ENCODE measurements around the gene IFI27L2. TPM values are rescaled to one million over a fixed set of nuclear protein-coding genes. Genes with fewer than 3 reads are reported as not detected.
A peak's percentile ranks its signal among the peaks of the same experiment; 100 is the strongest.

IFI27L2 gene
- total RNA-seq, 2 experiments from 2014 or later = 52.6 to 102 TPM

DNA sequence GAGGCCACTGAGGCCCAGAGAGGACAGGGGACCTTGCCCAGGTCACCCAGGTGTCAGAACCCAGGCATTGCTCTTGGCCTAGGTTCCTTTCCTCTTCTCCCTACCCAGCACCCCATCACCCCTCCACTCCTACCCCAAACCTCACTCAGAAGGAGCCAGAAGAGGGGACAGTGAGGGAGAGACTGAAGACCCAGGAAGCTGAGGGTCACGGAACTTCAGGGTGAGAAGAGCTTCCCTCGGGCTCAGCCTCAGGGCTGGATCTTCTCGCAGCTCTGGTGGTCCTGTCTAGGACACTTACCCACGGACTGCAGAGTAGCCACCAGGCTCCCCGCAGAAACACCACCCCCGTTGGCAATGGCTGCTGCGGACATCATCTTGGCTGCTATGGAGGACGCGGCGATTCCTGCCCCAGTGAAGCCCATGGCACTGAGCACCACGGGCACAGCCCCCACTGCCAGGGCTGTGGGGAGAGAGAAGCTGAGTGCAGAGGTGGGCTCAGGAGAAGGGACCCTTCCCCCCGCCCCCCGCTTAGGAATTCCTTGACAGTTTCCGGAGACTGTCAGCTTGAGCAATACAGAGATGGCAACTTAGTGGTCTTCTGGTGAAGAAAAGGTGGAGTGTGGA, 1.1 kb downstream of the IFI27L2 start:
- H3K36me3 ChIP-seq (ENCODE audit: insufficient read depth, low read length) = no peaks in the 10 kb centered on the region
- peak overlapping the region; percentile 97 for H3K4me2 ChIP-seq (ENCODE audit: low read length)
- H3K27ac ChIP-seq (ENCODE audit: low read depth, low read length, poor library complexity, severe bottlenecking) = no peak overlapping the region
- POLR2A ChIA-PET = interaction anchor here (0.7 to 0.9 kb wide), 2 partner anchors 12 to 89 kb away, joined by 3 read pairs; no protein-coding TSS in a partner anchor
- H3K4me3 ChIP-seq (ENCODE audit: low read depth, low read length, poor library complexity, severe bottlenecking) = peak overlapping the region; percentile 71
- TF ChIP-seq, protein P1, sequence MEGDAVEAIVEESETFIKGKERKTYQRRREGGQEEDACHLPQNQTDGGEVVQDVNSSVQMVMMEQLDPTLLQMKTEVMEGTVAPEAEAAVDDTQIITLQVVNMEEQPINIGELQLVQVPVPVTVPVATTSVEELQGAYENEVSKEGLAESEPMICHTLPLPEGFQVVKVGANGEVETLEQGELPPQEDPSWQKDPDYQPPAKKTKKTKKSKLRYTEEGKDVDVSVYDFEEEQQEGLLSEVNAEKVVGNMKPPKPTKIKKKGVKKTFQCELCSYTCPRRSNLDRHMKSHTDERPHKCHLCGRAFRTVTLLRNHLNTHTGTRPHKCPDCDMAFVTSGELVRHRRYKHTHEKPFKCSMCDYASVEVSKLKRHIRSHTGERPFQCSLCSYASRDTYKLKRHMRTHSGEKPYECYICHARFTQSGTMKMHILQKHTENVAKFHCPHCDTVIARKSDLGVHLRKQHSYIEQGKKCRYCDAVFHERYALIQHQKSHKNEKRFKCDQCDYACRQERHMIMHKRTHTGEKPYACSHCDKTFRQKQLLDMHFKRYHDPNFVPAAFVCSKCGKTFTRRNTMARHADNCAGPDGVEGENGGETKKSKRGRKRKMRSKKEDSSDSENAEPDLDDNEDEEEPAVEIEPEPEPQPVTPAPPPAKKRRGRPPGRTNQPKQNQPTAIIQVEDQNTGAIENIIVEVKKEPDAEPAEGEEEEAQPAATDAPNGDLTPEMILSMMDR (conservative IDR thresholded peaks at IDR 0.05; ENCODE audit: low read length) = no peak
- no peak for TF ChIP-seq EZH2phosphoT487 (IDR thresholded peaks at IDR 0.05; ENCODE audit: borderline replicate concordance, low read depth, low read length)
- H3K79me2 ChIP-seq (ENCODE audit: insufficient read depth, low read depth, low read length) = no peaks in the 10 kb centered on the region
- no peak for DNase-seq (ENCODE audit: low spot score)
- peaks cover 14% of the 10 kb centered on the region for H3K4me1 ChIP-seq (ENCODE audit: insufficient read depth, low read length, poor library complexity, severe bottlenecking)
- BruUV-seq (replicated peaks) = no TSS peak
- H4K20me1 ChIP-seq (ENCODE audit: insufficient read depth, low read length) = no peaks in the 10 kb centered on the region
- H3K9me2 ChIP-seq (ENCODE audit: insufficient read depth, low read length) = no peaks in the 10 kb centered on the region
- intact Hi-C loops (cut with micrococcal nuclease; ENCODE audit: unreplicated experiment) = loop anchor here (5.0 kb wide), 1 partner anchor 46 kb away; the partner anchor contains the start of genes DDX24 and IFI27L1
- H3K9me3 ChIP-seq (ENCODE audit: low read length) = no peaks in the 10 kb centered on the region
- CTCF ChIA-PET (ENCODE audit: unreplicated experiment) = no interaction called here
- H2AFZ ChIP-seq (ENCODE audit: low read length) = no peak overlapping the region

DNA sequence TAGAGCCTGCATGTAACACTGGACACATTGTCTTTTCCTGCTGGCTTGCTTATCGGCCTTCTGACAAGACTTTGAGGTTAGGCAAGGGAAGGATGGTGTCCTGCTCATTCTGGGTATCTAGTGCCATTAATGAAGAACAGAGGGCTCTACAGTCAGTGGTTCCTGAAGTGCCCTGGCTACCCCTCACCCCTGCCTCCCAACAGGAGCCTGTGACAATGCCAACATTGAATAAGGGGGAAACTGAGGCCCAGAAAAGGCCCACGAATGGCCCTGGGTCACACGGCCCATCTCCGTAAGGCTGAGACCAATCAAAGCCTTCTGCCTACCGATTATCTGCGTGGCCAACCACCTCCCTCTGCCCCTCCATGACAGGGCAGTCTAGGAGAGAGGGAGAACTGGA, 2.1 kb downstream of the IFI27L2 start:
- Histone ChIP-seq H3K79me2 (ENCODE audit: insufficient read depth, low read depth, low read length) (no peaks in the 10 kb centered on the region), H3K9me3 (ENCODE audit: low read length) (no peaks in the 10 kb centered on the region), H3K36me3 (ENCODE audit: insufficient read depth, low read length) (no peaks in the 10 kb centered on the region), H3K4me1 (ENCODE audit: insufficient read depth, low read length, poor library complexity, severe bottlenecking) (peaks cover 14% of the 10 kb centered on the region), H3K27ac (ENCODE audit: low read depth, low read length, poor library complexity, severe bottlenecking) (no peak overlapping the region), H3K4me3 (ENCODE audit: low read depth, low read length, poor library complexity, severe bottlenecking) (no peak overlapping the region), H3K9me2 (ENCODE audit: insufficient read depth, low read length) (no peaks in the 10 kb centered on the region), H3K4me2 (ENCODE audit: low read length) (no peak overlapping the region), H4K20me1 (ENCODE audit: insufficient read depth, low read length) (no peaks in the 10 kb centered on the region), H2AFZ (ENCODE audit: low read length) (no peak overlapping the region)
- ChIA-PET CTCF (ENCODE audit: unreplicated experiment) (no interaction called here), POLR2A (interaction anchor here (0.7 kb wide), 1 partner anchor 88 kb away, joined by 3 read pairs; no protein-coding TSS in a partner anchor)
- DNase-seq (ENCODE audit: low spot score) = no peak
- intact Hi-C loops (cut with micrococcal nuclease; ENCODE audit: unreplicated experiment) = loop anchor here (5.0 kb wide), 1 partner anchor 45 kb away; the partner anchor contains the start of genes DDX24 and IFI27L1
- no TSS peak for BruUV-seq (replicated peaks)
- TF ChIP-seq, protein P1 (conservative IDR thresholded peaks at IDR 0.05; ENCODE audit: low read length) = no peak
- no peak for TF ChIP-seq EZH2phosphoT487 (IDR thresholded peaks at IDR 0.05; ENCODE audit: borderline replicate concordance, low read depth, low read length)

DNA sequence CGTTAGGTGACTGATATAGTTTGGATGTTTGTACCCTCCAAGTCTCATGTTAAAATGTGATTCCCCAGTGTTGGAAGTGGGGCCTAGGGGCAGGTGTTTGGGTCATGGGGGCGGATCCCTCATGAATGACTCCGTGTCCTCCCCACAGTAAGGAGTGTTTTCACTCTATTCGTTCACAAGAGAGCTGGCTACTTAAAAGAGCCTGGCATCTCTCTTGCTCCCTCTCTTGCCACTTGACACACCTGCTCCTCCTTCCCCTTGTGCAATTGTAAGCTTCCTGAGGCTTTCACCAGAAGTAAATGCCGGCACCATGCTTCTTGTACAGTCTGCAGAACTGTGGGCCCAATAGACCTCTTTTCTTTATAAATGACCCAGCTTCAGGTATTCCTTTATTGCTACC, 2.6 kb downstream of the IFI27L2 start:
- POLR2A ChIA-PET = no interaction called here
- Histone ChIP-seq H3K9me2 (ENCODE audit: insufficient read depth, low read length) (no peaks in the 10 kb centered on the region), H3K9me3 (ENCODE audit: low read length) (no peaks in the 10 kb centered on the region), H4K20me1 (ENCODE audit: insufficient read depth, low read length) (no peaks in the 10 kb centered on the region), H3K79me2 (ENCODE audit: insufficient read depth, low read depth, low read length) (no peaks in the 10 kb centered on the region), H3K36me3 (ENCODE audit: insufficient read depth, low read length) (no peaks in the 10 kb centered on the region), H3K27ac (ENCODE audit: low read depth, low read length, poor library complexity, severe bottlenecking) (no peak overlapping the region), H3K4me2 (ENCODE audit: low read length) (no peak overlapping the region), H3K4me1 (ENCODE audit: insufficient read depth, low read length, poor library complexity, severe bottlenecking) (peaks cover 14% of the 10 kb centered on the region), H2AFZ (ENCODE audit: low read length) (no peak overlapping the region), H3K4me3 (ENCODE audit: low read depth, low read length, poor library complexity, severe bottlenecking) (no peak overlapping the region)
- no TSS peak for BruUV-seq (replicated peaks)
- no peak for DNase-seq (ENCODE audit: low spot score)
- TF ChIP-seq EZH2phosphoT487 (IDR thresholded peaks at IDR 0.05; ENCODE audit: borderline replicate concordance, low read depth, low read length) = no peak
- TF ChIP-seq, protein P1 (conservative IDR thresholded peaks at IDR 0.05; ENCODE audit: low read length) = no peak
- intact Hi-C loops (cut with micrococcal nuclease; ENCODE audit: unreplicated experiment) = loop anchor here (5.0 kb wide), 1 partner anchor 44 kb away; the partner anchor contains the start of genes DDX24 and IFI27L1
- CTCF ChIA-PET (ENCODE audit: unreplicated experiment) = no interaction called here
